ENCODE results near the gene PLEKHF1.

PLEKHF1 gene

GRCh38 chr19:29635963-29636362, 29.3 kb upstream of the PLEKHF1 start:
- no peak for DNase-seq

DNA sequence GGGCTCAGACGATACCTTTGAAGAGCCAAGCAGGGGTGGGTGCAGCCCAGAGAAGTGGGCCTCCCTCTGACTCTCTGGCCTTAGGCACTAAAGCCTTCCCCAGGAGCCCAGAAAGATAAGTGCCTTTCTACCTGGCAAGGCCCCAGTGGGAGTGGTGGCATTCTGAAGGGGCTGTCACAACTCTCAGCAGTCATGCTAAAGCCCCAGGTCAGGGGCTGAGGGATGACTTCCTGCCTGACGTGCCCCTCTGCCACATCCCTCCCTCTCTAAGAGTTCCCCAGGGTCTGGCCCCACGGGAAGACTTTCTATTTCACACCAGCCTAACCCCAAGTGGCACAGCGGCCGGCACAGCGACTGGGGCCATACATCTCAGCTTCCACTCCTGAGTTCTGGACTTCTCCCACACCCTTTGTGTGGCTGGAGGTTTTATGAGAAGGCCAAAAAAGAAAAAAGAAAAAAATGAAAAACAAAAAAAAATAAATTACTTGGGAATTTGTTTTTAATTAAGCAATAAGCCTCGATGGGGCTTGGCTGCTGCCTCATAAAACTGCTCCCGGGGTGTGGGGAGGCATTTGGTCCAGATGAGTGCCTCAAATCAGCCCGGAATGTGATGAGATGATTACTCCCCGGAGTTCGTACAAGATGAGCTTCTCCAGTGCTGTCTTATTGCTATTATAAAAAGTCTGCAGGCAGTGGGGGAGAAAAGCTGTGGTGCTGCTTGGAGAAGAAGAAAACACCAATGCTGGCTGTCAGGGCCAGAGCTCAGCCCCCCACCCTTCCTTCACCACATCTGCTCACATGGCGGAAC, 28.5 kb upstream of the PLEKHF1 start:
- DNase-seq, result no peak

DNA sequence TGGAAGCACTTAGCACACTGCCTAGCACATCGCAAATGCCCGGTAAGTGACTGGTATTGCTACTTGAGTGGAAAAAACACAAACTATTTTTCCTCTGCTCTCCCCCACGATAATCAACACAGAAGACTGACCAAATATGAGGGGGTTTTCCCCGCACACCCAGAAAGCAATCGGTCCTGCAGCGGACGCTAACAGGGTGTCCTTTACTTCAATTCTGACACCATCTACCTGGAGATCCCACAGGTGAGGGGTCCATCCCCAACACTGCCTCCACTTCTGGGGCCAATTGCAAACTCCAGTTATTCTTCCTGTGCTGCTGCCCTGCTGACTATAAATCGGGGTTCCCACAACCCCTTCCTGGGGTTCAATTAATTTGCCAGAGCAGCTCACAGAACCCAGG, 26.2 kb upstream of the PLEKHF1 start:
- DNase-seq, result no peak

- no peak for DNase-seq
Measured at GRCh38 chr19:29640231-29640630, 25.0 kb upstream of the PLEKHF1 start.

DNA sequence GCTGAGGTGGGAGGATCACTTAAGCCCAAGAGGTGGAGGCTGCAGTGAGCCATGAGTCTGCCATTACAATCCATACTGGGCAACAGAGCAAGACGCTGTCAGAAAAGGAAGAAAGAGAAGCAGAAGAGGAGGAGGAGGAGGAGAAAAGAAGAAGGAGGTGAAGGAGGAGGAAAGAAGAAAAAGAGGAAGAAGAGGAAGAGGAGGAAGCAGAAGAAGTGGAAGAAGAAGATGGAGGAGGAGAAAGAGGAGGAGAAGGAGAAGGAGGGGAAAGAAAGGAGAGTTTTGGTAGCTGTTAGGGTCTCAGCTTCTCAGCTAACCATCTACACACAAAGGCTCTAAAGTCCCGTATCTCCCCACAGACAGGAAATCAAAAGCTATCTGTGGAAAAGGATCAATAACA, 23.7 kb upstream of the PLEKHF1 start:
- DNase-seq, result no peak

- no peak for DNase-seq
Measured at GRCh38 chr19:29643361-29643935, 21.8 kb upstream of the PLEKHF1 start.

- DNase-seq, result no peak
Measured at GRCh38 chr19:29644210-29644609, 21.1 kb upstream of the PLEKHF1 start.

DNA sequence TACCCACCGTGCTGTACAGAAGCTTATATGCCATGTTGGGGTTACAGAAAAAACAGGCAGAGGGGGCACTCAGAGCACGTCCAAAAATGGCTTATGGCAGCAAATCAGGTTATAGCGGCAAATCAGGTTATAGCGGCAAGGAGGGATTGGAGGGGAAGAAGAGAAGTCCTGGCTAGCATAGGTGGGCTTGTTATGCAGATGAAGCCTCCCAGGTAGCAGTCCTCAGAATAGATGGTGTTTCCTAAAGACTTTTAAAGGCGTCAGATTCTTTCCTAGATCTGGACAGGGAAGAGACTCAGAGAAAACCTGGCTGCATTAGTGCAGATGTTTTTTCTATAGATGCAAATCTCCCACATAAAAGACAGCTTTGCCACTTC, 19.8 kb upstream of the PLEKHF1 start:
- no peak for DNase-seq

DNA sequence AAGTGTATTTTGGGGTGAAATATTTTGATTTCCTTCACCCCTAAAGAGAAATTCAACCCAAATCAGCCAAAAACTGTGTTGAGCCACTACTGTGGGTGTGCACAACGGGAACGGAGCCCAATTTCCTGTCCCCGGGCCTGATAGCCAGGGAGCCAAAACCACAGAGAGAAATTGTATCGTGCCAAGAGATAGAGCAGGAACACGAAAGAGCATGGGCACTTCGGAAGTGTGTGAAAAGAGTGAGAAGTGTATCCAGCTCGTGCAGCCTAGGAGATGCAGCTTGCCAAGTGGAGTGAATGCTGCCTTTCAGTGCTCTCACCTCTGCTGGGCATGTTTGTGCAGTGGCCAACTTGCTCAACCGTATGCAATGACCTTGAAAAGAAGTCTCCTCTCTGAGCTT, 19.4 kb upstream of the PLEKHF1 start:
- no peak for DNase-seq

- no peak for DNase-seq
Measured at GRCh38 chr19:29650772-29651387, 14.4 kb upstream of the PLEKHF1 start.

DNA sequence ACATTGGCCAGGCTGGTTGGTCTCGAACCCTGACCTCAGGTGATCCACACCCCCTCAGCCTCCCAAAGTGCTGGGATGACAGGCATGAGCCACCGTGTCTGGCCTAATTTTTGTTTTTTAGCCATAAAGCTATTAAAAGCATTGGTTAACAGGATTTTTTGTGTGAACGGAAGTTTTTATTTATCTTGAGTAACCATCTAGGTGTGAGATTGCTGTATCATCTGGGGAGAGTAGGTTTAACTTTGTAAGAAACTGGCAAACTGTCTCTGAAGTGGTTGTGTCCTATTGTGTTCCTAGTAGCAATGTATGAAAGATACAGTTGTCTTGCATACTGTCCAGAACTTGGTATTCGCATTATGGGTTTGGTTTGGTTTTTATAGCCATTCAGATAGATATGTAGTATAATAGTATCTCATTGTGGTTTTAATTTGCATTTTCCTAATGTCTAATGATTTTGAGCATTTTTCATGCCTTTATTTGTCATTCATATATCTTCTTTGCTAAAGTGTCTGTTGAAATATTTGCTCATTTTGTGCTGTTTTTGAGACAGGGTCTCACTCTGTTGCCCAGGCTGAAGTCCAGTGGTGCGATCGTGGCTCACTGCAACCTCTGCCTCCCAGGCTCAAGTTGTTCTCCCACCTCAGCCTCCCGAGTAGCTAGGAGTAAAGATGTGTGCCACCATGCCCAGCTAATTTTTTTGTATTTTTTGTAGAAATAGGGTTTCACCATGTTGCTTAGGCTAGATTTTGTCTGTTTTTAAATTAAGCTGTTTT, 13.5 kb upstream of the PLEKHF1 start:
- DNase-seq, result no peak

GRCh38 chr19:29653398-29653797, 11.9 kb upstream of the PLEKHF1 start:
- DNase-seq, result no peak

- DNase-seq, result no peak
Measured at GRCh38 chr19:29655648-29656335, 9.5 kb upstream of the PLEKHF1 start.

DNA sequence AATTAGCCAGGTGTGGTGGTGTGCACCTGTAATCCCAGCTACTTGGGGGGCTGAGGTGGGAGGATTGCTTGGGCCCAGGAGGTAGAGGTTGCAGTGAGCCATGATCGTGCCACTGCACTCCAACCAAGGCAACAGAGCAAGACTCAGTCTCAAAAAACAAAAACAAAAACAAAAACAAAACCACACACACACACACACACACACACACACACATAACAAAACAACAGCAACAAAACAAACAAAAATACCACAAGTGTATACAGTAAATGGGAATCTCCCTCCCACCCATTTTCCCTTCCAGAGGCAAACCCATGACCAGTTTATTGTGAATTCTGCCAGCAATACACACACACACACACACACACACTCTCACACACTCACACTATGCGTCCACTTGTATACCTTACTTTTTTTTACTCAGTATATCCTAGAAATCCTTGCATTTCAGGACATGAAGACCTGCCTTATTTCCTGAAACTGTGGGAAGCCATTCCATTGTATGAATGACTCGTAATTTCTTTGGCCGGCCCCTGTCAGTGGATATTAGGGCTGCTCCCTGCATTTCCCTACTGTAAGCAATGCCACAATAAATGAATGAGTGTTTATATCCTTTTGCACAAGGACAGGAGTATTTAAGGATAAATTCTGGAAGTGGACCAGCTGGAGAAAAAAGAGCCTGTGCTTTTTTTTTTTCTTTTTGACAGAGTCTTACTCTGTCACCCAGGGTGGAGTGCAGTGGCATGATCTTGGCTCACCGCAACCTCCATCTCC, 6.9 kb upstream of the PLEKHF1 start:
- no peak for DNase-seq

- no peak for DNase-seq
Measured at GRCh38 chr19:29660835-29661234, 4.4 kb upstream of the PLEKHF1 start.

DNA sequence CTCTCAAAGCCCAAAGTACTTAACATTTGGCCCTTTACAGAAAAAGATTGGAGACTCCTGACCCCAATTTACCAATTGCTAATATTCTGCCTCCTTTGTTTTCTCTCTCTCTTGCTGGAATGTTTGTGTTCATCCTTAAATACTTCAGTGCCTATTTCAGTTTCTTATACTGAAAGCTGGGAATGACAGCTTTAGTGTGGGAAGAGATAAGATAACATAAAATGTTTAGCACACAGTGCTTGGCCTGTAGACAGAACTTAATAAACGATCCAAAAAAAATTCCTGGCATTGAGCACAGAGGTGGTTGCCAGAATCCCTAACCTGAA, 3.0 kb upstream of the PLEKHF1 start:
- DNase-seq, result no peak

GRCh38 chr19:29662604-29663404, 2.5 kb upstream of the PLEKHF1 start:
- DNase-seq, result no peak

DNA sequence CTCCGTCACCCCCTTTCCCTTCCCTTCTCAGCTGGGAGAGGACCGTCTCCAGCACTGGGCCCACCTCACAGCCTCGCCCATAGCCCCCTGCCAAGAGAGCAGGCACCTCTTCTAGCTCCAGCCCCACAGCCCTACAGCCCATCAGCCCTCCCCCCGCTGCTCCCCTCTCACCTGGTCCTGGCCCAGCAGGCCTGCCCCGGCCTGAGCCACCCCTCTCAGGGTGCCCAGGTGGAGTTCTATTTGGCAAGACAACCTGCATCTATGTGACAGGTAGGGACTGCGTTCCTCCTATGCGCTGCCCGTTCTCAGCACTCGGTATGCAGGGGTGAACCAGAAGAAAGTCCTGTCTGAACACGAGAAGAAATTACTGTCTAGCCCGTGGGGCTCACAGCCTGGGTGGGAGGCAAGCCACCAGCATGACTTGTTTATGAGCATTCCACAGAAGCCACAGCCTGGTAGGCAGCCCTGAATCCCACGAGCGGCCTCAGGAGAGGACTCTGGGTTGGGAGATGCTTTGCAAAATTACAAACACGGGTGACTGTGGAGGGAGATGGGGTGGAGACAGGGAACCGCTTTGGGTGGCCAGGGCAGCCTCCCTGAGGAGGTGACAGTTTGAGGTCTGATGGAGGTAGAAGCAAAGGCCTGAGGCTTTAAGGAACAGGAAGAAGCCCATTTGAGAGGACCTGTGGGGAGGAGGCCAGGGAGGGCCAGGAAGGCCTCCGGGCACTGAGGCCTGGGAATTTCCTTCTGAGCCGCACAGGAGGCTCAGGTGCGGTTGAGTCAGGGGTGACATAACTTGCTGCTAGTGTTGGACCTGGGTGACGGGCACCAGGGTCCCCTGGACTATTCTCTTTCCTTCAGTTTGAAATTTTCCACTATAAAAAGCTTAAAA, 1.2 kb upstream of the PLEKHF1 start:
- no peak for DNase-seq

- DNase-seq, result no peak
Measured at GRCh38 chr19:29664753-29665214, 477 bp upstream of the PLEKHF1 start.
